ENCODE measurements around the gene NBEAL2.

DNA sequence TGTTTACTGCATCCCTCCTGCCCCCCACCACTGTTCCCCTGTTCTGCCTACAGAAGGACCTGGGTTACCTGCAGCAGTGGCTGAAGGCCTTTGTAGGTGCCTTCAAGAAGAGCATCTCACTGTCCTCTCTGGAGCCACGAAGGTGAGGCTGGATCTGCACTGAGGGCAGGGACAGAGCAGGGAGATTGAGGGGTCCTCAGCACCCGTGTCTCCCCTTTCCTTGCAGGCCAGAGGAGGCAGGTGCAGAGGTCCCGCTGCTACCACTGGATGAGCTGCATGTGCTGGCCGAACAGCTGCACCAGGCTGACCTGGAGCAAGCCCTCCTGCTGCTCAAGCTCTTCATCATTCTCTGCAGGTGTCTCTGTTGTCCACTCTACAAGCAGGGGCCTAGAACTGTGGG, 9.2 kb downstream of the NBEAL2 start:
- TF ChIP-seq, protein P1, sequence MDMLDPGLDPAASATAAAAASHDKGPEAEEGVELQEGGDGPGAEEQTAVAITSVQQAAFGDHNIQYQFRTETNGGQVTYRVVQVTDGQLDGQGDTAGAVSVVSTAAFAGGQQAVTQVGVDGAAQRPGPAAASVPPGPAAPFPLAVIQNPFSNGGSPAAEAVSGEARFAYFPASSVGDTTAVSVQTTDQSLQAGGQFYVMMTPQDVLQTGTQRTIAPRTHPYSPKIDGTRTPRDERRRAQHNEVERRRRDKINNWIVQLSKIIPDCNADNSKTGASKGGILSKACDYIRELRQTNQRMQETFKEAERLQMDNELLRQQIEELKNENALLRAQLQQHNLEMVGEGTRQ (IDR thresholded peaks at IDR 0.05; ENCODE audit: low read depth, low read length), result no peak
- TF ChIP-seq, protein P2, sequence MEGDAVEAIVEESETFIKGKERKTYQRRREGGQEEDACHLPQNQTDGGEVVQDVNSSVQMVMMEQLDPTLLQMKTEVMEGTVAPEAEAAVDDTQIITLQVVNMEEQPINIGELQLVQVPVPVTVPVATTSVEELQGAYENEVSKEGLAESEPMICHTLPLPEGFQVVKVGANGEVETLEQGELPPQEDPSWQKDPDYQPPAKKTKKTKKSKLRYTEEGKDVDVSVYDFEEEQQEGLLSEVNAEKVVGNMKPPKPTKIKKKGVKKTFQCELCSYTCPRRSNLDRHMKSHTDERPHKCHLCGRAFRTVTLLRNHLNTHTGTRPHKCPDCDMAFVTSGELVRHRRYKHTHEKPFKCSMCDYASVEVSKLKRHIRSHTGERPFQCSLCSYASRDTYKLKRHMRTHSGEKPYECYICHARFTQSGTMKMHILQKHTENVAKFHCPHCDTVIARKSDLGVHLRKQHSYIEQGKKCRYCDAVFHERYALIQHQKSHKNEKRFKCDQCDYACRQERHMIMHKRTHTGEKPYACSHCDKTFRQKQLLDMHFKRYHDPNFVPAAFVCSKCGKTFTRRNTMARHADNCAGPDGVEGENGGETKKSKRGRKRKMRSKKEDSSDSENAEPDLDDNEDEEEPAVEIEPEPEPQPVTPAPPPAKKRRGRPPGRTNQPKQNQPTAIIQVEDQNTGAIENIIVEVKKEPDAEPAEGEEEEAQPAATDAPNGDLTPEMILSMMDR (conservative IDR thresholded peaks at IDR 0.05; ENCODE audit: low read depth, low read length), result no peak
- TF ChIP-seq FOS (IDR thresholded peaks at IDR 0.05; ENCODE audit: low read depth, low read length) (no peak), POLR2A (IDR thresholded peaks at IDR 0.05; ENCODE audit: low read depth, low read length) (no peak), CEBPB (IDR thresholded peaks at IDR 0.05; ENCODE audit: low read depth, low read length) (no peak), CHD1 (IDR thresholded peaks at IDR 0.05; ENCODE audit: low read depth, low read length) (no peak), MAFK (IDR thresholded peaks at IDR 0.05; ENCODE audit: low read depth, low read length) (no peak), MXI1 (IDR thresholded peaks at IDR 0.05; ENCODE audit: borderline replicate concordance, low read depth, low read length) (no peak), RFX5 (IDR thresholded peaks at IDR 0.05; ENCODE audit: low read depth, low read length) (no peak), RAD21 (IDR thresholded peaks at IDR 0.05; ENCODE audit: low read length) (no peak), BHLHE40 (IDR thresholded peaks at IDR 0.05; ENCODE audit: low read depth, low read length) (no peak), MAZ (IDR thresholded peaks at IDR 0.05; ENCODE audit: borderline replicate concordance, low read depth, low read length) (no peak)
